ENCODE data around the gene MINDY4.
"Not testable (repeated sequence)": the region's sequence is repeated elsewhere in the genome, so short reads cannot be mapped to it uniquely, and the experiment has no call there.

MINDY4 gene

GRCh38 chr7:30805081-30805691, 34.0 kb downstream of the MINDY4 start:
- DNase-seq (ENCODE audit: low read depth): no peak

GRCh38 chr7:30805931-30806330, 34.7 kb downstream of the MINDY4 start:
- DNase-seq (ENCODE audit: low read depth): no peak

- not testable (repeated sequence) for DNase-seq (ENCODE audit: low read depth)
Observed at GRCh38 chr7:30807477-30807876, 36.3 kb downstream of the MINDY4 start.

GRCh38 chr7:30807941-30808340, 36.7 kb downstream of the MINDY4 start:
- not testable (repeated sequence) for DNase-seq (ENCODE audit: low read depth)

- DNase-seq (ENCODE audit: low read depth): no peak
Observed at GRCh38 chr7:30810986-30811385, 39.8 kb downstream of the MINDY4 start.

- no peak for DNase-seq (ENCODE audit: low read depth)
Observed at GRCh38 chr7:30812676-30813075, 41.5 kb downstream of the MINDY4 start.

- no peak for DNase-seq (ENCODE audit: low read depth)
Observed at GRCh38 chr7:30813466-30813865, 42.2 kb downstream of the MINDY4 start.

GRCh38 chr7:30814700-30815387, 43.6 kb downstream of the MINDY4 start:
- no peak for DNase-seq (ENCODE audit: low read depth)

GRCh38 chr7:30815388-30815854, 44.2 kb downstream of the MINDY4 start:
- DNase-seq (ENCODE audit: low read depth): no peak

- no peak for DNase-seq (ENCODE audit: low read depth)
Observed at GRCh38 chr7:30815951-30816644, 44.9 kb downstream of the MINDY4 start.

GRCh38 chr7:30816645-30817370, 45.6 kb downstream of the MINDY4 start:
- no peak for DNase-seq (ENCODE audit: low read depth)

GRCh38 chr7:30817371-30817767, 46.2 kb downstream of the MINDY4 start:
- no peak for DNase-seq (ENCODE audit: low read depth)

GRCh38 chr7:30824821-30825720, 53.9 kb downstream of the MINDY4 start:
- no peak for DNase-seq (ENCODE audit: low read depth)

- no peak for DNase-seq (ENCODE audit: low read depth)
Observed at GRCh38 chr7:30826181-30826580, 55.0 kb downstream of the MINDY4 start.

GRCh38 chr7:30828591-30828990, 57.4 kb downstream of the MINDY4 start:
- DNase-seq (ENCODE audit: low read depth): no peak

- DNase-seq (ENCODE audit: low read depth): no peak
Observed at GRCh38 chr7:30829471-30829870, 58.3 kb downstream of the MINDY4 start.

GRCh38 chr7:30831227-30831626, 60.0 kb downstream of the MINDY4 start:
- no peak for DNase-seq (ENCODE audit: low read depth)

- DNase-seq (ENCODE audit: low read depth): no peak
Observed at GRCh38 chr7:30831936-30832335, 60.7 kb downstream of the MINDY4 start.

- not testable (repeated sequence) for DNase-seq (ENCODE audit: low read depth)
Observed at GRCh38 chr7:30834017-30834674, 62.9 kb downstream of the MINDY4 start.

GRCh38 chr7:30835396-30835915, 64.2 kb downstream of the MINDY4 start:
- no peak for DNase-seq (ENCODE audit: low read depth)

GRCh38 chr7:30836991-30837390, 65.8 kb downstream of the MINDY4 start:
- no peak for DNase-seq (ENCODE audit: low read depth)
